ENCODE data around the gene POR. TPM values are rescaled to one million over a fixed set of nuclear protein-coding genes. Genes with fewer than 3 reads are reported as not detected.
A peak's percentile ranks its signal among the peaks of the same experiment; 100 is the strongest.

The POR gene
- total RNA-seq, 1 experiment from 2014 or later: 151 TPM

DNA sequence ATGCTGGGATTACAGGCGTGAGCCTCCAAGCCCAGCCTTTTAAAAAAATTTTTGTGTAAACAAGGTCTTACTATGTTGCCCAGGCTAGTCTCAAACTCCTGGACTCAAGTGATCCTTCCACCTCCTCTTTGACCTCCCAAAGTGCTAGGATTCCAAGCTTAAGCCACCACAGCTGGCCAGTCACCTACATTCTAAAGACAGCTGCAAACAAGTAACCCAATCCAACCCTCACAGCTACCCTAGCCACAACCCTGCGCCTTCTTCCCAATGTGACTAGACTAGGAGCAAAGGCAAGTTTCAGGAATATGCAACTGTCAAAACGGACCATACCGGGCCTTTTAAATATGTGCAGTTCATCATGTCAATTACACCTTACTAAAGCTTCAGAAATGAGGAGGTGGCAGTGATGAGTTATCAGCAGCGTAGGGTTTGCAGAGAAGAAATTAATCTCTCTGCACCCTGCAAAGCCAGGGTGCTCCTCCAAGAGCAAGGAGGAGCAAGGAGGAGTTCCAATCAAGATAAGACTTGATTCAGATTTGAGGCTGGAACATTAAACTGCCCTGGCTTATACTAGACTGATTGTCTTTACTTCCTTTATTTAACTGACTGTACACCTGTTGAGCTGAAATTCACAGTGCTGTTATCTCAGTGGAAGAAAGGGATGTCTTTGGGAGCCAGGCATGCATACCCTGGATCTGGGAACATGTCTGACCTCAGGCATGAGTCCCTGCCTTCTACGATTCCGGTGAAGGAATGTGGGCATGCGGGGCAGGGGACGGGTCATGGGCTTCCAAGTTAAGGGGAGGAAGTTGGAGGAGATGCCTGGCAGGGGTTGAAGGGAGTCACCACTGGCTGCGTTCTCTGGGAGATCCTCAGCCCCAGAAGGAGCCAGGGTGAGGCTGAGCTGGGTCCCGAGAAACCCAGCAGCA, 95.0 kb downstream of the POR start:
- H3K9me3 Mint-ChIP-seq: no peaks in the 10 kb centered on the region; the same call in 1 of the 2 replicates
- H3K36me3 Mint-ChIP-seq: peaks cover 5% of the 10 kb centered on the region; the same call in 1 of the 2 replicates
- ChIA-PET POLR2A (no interaction called here), CTCF (interaction anchor here (0.9 to 3.1 kb wide), 2 partner anchors 10 to 147 kb away, joined by 3 to 13 read pairs; no protein-coding TSS in a partner anchor)
- no peak for DNase-seq (ENCODE audit: low spot score)
- no peaks in the 10 kb centered on the region for H3K27me3 Mint-ChIP-seq (ENCODE audit: low read depth)
- H3K4me3 Mint-ChIP-seq: no peak overlapping the region
- TF ChIP-seq MXD4 (CRISPR knock-in tag; IDR thresholded peaks at IDR 0.05; ENCODE audit: borderline replicate concordance) (no peak), SMAD3 (CRISPR knock-in tag; IDR thresholded peaks at IDR 0.05; ENCODE audit: borderline replicate concordance) (no peak), TEAD1 (CRISPR knock-in tag; IDR thresholded peaks at IDR 0.05) (no peak)
- TF ChIP-seq, protein P1, sequence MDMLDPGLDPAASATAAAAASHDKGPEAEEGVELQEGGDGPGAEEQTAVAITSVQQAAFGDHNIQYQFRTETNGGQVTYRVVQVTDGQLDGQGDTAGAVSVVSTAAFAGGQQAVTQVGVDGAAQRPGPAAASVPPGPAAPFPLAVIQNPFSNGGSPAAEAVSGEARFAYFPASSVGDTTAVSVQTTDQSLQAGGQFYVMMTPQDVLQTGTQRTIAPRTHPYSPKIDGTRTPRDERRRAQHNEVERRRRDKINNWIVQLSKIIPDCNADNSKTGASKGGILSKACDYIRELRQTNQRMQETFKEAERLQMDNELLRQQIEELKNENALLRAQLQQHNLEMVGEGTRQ (CRISPR knock-in tag; IDR thresholded peaks at IDR 0.05): no peak
- TF ChIP-seq, protein P2, sequence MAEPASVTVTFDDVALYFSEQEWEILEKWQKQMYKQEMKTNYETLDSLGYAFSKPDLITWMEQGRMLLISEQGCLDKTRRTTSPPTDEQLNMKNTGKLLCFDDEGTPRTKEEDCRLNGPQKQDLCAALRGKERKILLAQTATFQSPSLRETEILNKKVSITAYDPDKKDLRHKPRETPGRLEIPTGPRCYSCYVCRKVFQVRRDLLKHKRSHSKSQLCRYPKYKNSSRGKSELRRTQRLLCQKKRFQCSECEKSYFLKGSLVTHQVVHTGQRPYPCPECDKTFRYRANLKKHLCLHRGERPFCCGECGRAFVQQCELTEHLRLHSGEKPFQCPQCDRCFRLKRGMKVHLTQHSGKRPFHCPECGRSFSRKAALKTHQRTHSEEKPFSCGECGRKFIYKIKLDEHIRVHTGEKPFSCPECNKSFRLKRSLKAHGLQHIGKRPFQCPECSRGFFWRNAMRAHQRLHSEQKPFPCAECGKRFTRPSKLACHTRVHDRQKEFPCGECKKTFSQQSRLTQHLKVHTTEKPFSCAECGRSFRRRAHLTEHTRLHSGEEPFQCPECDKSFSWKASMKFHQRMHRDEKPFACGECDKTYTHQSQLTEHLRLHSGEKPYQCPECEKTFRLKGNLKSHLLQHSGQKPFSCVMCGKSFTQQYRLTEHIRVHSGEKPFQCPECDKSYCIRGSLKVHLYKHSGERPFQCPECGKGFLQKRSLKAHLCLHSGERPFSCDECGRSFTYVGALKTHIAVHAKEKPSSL (CRISPR knock-in tag; conservative IDR thresholded peaks at IDR 0.05): no peak
- TF ChIP-seq, protein P3, sequence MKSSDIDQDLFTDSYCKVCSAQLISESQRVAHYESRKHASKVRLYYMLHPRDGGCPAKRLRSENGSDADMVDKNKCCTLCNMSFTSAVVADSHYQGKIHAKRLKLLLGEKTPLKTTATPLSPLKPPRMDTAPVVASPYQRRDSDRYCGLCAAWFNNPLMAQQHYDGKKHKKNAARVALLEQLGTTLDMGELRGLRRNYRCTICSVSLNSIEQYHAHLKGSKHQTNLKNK (CRISPR knock-in tag; IDR thresholded peaks at IDR 0.05): no peak
- peak overlapping the region; percentile 57; the same call in 1 of the 2 replicates for H3K27ac Mint-ChIP-seq
- 0 out of 2 replicates have a peak, but pooled peaks cover 2% of the 10 kb centered on the region for H3K4me1 Mint-ChIP-seq
- no peak for ATAC-seq

DNA sequence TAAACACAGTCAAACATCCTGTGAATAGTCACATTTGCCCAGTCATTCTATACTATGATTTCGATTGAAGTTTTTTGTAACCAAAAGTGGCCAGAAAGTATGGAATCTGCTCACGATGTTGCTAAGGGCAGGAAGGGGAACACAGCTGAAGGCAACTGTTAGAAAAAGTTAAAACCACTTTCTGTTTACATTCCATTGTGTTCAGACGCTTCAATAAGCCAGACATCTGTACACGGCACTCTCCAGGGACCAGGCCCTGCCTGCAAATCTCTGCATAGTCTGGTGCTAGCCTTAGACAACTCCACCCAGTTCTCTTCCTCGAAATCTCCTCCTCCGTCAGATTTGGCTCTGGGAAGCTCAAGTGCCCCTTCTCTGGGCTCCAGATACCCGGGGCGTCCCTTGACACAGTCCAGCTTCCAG, 96.5 kb downstream of the POR start:
- Mint-ChIP-seq H3K27me3 (ENCODE audit: low read depth) (no peaks in the 10 kb centered on the region), H3K36me3 (peaks cover 6% of the 10 kb centered on the region), H3K9me3 (peaks cover 8% of the 10 kb centered on the region; the same call in 1 of the 2 replicates), H3K4me3 (no peak overlapping the region), H3K27ac (no peak overlapping the region), H3K4me1 (0 out of 2 replicates have a peak, but pooled peaks cover 2% of the 10 kb centered on the region)
- POLR2A ChIA-PET: no interaction called here
- CTCF ChIA-PET: interaction anchor here (3.1 kb wide), 1 partner anchor 9 kb away, joined by 13 read pairs; no protein-coding TSS in a partner anchor
- ATAC-seq (no peak), DNase-seq (ENCODE audit: low spot score) (no peak)
- TF ChIP-seq, protein P4, sequence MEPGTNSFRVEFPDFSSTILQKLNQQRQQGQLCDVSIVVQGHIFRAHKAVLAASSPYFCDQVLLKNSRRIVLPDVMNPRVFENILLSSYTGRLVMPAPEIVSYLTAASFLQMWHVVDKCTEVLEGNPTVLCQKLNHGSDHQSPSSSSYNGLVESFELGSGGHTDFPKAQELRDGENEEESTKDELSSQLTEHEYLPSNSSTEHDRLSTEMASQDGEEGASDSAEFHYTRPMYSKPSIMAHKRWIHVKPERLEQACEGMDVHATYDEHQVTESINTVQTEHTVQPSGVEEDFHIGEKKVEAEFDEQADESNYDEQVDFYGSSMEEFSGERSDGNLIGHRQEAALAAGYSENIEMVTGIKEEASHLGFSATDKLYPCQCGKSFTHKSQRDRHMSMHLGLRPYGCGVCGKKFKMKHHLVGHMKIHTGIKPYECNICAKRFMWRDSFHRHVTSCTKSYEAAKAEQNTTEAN (CRISPR knock-in tag; IDR thresholded peaks at IDR 0.05): no peak
- TF ChIP-seq, protein P5, sequence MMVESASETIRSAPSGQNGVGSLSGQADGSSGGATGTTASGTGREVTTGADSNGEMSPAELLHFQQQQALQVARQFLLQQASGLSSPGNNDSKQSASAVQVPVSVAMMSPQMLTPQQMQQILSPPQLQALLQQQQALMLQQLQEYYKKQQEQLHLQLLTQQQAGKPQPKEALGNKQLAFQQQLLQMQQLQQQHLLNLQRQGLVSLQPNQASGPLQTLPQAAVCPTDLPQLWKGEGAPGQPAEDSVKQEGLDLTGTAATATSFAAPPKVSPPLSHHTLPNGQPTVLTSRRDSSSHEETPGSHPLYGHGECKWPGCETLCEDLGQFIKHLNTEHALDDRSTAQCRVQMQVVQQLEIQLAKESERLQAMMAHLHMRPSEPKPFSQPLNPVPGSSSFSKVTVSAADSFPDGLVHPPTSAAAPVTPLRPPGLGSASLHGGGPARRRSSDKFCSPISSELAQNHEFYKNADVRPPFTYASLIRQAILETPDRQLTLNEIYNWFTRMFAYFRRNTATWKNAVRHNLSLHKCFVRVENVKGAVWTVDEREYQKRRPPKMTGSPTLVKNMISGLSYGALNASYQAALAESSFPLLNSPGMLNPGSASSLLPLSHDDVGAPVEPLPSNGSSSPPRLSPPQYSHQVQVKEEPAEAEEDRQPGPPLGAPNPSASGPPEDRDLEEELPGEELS (CRISPR knock-in tag; IDR thresholded peaks at IDR 0.05): no peak

DNA sequence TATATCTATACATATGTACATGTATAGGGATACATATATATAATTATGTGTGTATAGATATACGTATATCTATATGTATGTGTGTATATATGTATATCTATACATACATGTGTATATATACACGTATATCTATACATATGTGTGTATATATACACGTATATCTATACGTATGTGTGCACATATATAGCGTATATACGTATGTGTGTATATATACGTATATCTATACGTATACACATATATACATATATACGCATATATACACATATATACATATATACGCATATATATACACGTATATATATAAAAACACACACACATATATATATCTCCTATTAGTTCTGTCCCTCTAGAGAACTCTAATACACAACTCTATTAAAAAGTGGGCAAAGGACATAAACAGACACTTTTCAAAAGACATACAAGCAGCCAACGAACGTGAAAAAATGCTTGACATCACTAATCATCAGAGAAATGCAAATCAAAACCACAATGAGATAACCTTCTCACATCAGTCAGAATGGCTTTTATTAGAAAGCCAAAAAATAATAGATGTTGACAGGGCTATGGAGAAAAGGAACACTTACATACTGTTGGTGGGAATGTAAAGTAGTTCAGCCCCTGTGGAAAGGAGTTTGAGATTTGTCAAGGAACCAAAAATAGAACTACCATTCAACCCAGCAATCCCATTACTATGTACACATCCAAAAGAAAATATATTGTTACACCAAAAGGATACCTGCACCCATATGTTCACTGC, 101.4 kb downstream of the POR start:
- CTCF ChIA-PET: no interaction called here
- POLR2A ChIA-PET: no interaction called here
- Mint-ChIP-seq H3K36me3 (peaks cover 15% of the 10 kb centered on the region), H3K27me3 (ENCODE audit: low read depth) (no peaks in the 10 kb centered on the region), H3K9me3 (peaks cover 8% of the 10 kb centered on the region; the same call in 1 of the 2 replicates), H3K4me1 (no peaks in the 10 kb centered on the region), H3K27ac (no peak overlapping the region), H3K4me3 (no peak overlapping the region)
- ATAC-seq (no peak), DNase-seq (ENCODE audit: low spot score) (no peak)
- no peak for TF ChIP-seq ZNF396 (CRISPR knock-in tag; IDR thresholded peaks at IDR 0.05; ENCODE audit: borderline replicate concordance)
- TF ChIP-seq, protein P6, sequence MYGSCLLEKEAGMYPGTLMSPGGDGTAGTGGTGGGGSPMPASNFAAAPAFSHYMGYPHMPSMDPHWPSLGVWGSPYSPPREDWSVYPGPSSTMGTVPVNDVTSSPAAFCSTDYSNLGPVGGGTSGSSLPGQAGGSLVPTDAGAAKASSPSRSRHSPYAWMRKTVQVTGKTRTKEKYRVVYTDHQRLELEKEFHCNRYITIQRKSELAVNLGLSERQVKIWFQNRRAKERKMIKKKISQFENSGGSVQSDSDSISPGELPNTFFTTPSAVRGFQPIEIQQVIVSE (CRISPR knock-in tag; IDR thresholded peaks at IDR 0.05; ENCODE audit: borderline replicate concordance): no peak
- TF ChIP-seq SMAD3 (CRISPR knock-in tag; IDR thresholded peaks at IDR 0.05; ENCODE audit: borderline replicate concordance): no peak
- TF ChIP-seq, protein P7, sequence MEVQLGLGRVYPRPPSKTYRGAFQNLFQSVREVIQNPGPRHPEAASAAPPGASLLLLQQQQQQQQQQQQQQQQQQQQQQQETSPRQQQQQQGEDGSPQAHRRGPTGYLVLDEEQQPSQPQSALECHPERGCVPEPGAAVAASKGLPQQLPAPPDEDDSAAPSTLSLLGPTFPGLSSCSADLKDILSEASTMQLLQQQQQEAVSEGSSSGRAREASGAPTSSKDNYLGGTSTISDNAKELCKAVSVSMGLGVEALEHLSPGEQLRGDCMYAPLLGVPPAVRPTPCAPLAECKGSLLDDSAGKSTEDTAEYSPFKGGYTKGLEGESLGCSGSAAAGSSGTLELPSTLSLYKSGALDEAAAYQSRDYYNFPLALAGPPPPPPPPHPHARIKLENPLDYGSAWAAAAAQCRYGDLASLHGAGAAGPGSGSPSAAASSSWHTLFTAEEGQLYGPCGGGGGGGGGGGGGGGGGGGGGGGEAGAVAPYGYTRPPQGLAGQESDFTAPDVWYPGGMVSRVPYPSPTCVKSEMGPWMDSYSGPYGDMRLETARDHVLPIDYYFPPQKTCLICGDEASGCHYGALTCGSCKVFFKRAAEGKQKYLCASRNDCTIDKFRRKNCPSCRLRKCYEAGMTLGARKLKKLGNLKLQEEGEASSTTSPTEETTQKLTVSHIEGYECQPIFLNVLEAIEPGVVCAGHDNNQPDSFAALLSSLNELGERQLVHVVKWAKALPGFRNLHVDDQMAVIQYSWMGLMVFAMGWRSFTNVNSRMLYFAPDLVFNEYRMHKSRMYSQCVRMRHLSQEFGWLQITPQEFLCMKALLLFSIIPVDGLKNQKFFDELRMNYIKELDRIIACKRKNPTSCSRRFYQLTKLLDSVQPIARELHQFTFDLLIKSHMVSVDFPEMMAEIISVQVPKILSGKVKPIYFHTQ (CRISPR knock-in tag; IDR thresholded peaks at IDR 0.05): no peak
- TF ChIP-seq FOXK1 (CRISPR knock-in tag; IDR thresholded peaks at IDR 0.05): no peak
- TF ChIP-seq ZNF219 (CRISPR knock-in tag; IDR thresholded peaks at IDR 0.05; ENCODE audit: borderline replicate concordance): no peak
- TF ChIP-seq, protein P8, sequence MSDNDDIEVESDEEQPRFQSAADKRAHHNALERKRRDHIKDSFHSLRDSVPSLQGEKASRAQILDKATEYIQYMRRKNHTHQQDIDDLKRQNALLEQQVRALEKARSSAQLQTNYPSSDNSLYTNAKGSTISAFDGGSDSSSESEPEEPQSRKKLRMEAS (CRISPR knock-in tag; IDR thresholded peaks at IDR 0.05): no peak

Data from WTC11 (cell line).